ENCODE measurements around the gene RFXANK.

RFXANK gene

GRCh38 chr19:19227217-19227616 is 35.2 kb downstream of the RFXANK start:
- no peak for DNase-seq (ENCODE audit: low read depth in 2 of 2, low spot score in 1 of 2)

- no peak for DNase-seq (ENCODE audit: low read depth in 2 of 2, low spot score in 1 of 2)
These were observed 37.6 kb downstream of the RFXANK start for GRCh38 chr19:19229701-19230100.

- no peak for DNase-seq (ENCODE audit: low read depth in 2 of 2, low spot score in 1 of 2)
These were observed 38.9 kb downstream of the RFXANK start for GRCh38 chr19:19230999-19231398.

- no peak for DNase-seq (ENCODE audit: low read depth in 2 of 2, low spot score in 1 of 2)
These were observed 40.2 kb downstream of the RFXANK start for GRCh38 chr19:19232261-19232721.

GRCh38 chr19:19234220-19234816 is 42.3 kb downstream of the RFXANK start:
- DNase-seq (ENCODE audit: low read depth in 2 of 2, low spot score in 1 of 2), result no peak

GRCh38 chr19:19236173-19236572 is 44.1 kb downstream of the RFXANK start:
- DNase-seq (ENCODE audit: low read depth in 2 of 2, low spot score in 1 of 2), result no peak

DNA sequence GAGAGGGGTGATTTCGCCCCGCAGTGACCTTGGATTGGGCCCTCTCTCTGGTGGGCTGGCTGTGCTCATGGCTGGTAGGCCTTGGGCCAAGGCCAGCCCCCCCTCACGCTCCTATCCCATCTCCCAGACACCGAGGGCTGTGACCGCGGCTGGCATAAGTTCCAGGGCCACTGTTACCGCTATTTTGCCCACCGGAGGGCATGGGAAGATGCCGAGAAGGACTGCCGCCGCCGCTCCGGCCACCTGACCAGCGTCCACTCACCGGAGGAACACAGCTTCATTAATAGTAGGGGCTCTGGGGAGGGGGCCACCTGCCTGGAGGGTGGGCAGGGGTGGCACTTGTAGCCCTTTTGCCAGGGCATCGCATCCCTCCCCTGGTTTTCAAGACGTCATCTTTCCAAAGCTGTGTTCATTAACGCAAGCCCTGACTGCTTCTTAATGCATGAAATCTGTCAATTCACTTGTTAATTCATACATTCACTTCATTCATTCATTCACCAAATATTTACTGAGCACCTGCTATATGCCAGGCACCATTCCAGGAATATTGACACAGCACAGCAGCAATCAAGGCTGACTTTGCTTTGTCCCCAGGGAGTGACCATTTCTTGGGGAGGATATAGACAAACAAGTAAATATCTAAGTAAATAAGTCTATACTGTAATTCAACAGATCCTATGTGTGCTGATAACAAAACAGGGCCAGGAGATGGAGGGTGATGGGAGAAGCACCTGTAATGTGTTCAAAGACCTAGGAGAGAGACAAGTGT is 46.3 kb downstream of the RFXANK start:
- no peak for DNase-seq (ENCODE audit: low read depth in 2 of 2, low spot score in 1 of 2)

GRCh38 chr19:19239675-19240074 is 47.6 kb downstream of the RFXANK start:
- DNase-seq (ENCODE audit: low read depth in 2 of 2, low spot score in 1 of 2), result no peak

- no peak for DNase-seq (ENCODE audit: low read depth in 2 of 2, low spot score in 1 of 2)
These were observed 48.4 kb downstream of the RFXANK start for GRCh38 chr19:19240476-19240875.

GRCh38 chr19:19250196-19250801 is 58.2 kb downstream of the RFXANK start:
- DNase-seq (ENCODE audit: low read depth in 2 of 2, low spot score in 1 of 2), result no peak

Measured in stimulated activated CD8-positive, alpha-beta memory T cell treated with anti-CD3 and anti-CD28 coated beads, Interleukin-4, amount 100 ng/mL, for 1 hour (primary cell).